A673 (cell line): Measurements from ENCODE around the gene TRIM15. TPM values are rescaled to one million over a fixed set of nuclear protein-coding genes. Genes with fewer than 3 reads are reported as not detected.

Source experiments
- BruUV-seq: library from RNA; stranded (reverse); fragments of 400-500 nt; replicated peaks from 2 replicates; lab custom pipeline; 2021; lab: Mats Ljungman, UMichigan
- CTCF ChIA-PET: fragments of 300-600 bp; sonication (Branson Sonifier 250); formaldehyde crosslinking; loops from one replicate; lab custom pipeline; 2022; ENCODE audit warnings: antibody characterized with exemption; lab: Charles Lee
- POLR2A ChIA-PET: fragments of 300-600 bp; sonication (Branson Sonifier 250); formaldehyde crosslinking; loops from one replicate; lab custom pipeline; 2022; ENCODE audit warnings: antibody characterized with exemption; ENCODE audit not compliant: low non-redundant PET; lab: Charles Lee
- DNase-seq: peaks from one replicate; pipeline ENCODE4 v3.0.0-alpha.2; 2015; ENCODE audit warnings: low spot score
- H3K27ac ChIP-seq: fragments of 200-600 bp; sonication (generic); 2 replicates; pipeline ENCODE4 v1.5.1; 2016; ENCODE audit warnings: mixed run types, low read depth, mild to moderate bottlenecking, mixed read lengths, antibody characterized with exemption, low read length; ENCODE audit not compliant: poor library complexity, severe bottlenecking
- H3K27me3 ChIP-seq: fragments of 200-600 bp; sonication (generic); replicated peaks from 2 replicates; pipeline ENCODE4 v1.6.1; 2017; ENCODE audit warnings: mixed run types, low read depth, mild to moderate bottlenecking, mixed read lengths, antibody characterized with exemption, low read length; ENCODE audit not compliant: insufficient read depth, poor library complexity
- H3K36me3 ChIP-seq: fragments of 200-600 bp; sonication (generic); 2 replicates; pipeline ENCODE4 v1.6.1; 2016; ENCODE audit warnings: mixed run types, mild to moderate bottlenecking, mixed read lengths, antibody characterized with exemption, low read length; ENCODE audit not compliant: insufficient read depth, poor library complexity, severe bottlenecking
- H3K4me1 ChIP-seq: fragments of 200-600 bp; sonication (generic); 2 replicates; pipeline ENCODE4 v1.6.1; 2017; ENCODE audit warnings: mixed run types, mild to moderate bottlenecking, mixed read lengths, antibody characterized with exemption, low read length; ENCODE audit not compliant: insufficient read depth, poor library complexity, severe bottlenecking
- H3K4me3 ChIP-seq: fragments of 200-600 bp; sonication (generic); 2 replicates; pipeline ENCODE4 v1.5.1; 2016; ENCODE audit warnings: low read depth, mixed run types, mild to moderate bottlenecking, mixed read lengths, low read length; ENCODE audit not compliant: poor library complexity, severe bottlenecking
- H3K9me3 ChIP-seq: fragments of 200-600 bp; sonication (generic); 2 replicates; pipeline ENCODE4 v1.6.1; 2016; ENCODE audit warnings: mixed run types, low read depth, mild to moderate bottlenecking, mixed read lengths, antibody characterized with exemption, low read length; ENCODE audit not compliant: poor library complexity, severe bottlenecking
- CTCF ChIP-seq: fragments of 300-800, 200-600 bp; sonication (generic); conservative IDR thresholded peaks from 2 replicates; pipeline ENCODE4 v1.5.1; 2017; ENCODE audit warnings: low read depth, mild to moderate bottlenecking, antibody characterized with exemption, low read length, moderate library complexity, mixed read lengths
- EZH2 ChIP-seq: fragments of 200-600 bp; sonication (generic); IDR thresholded peaks from 2 replicates; pipeline ENCODE4 v1.6.1; 2017; ENCODE audit warnings: borderline replicate concordance, low read depth, mild to moderate bottlenecking, mixed read lengths, antibody characterized with exemption, low read length; ENCODE audit not compliant: poor library complexity, severe bottlenecking
- intact Hi-C: fragments of 100-400 bp; cut with micrococcal nuclease; formaldehyde crosslinking; loops from one replicate; pipeline ENCODE4 v1.10.0; 2022; ENCODE audit not compliant: unreplicated experiment
- total RNA-seq: library from RNA; stranded (reverse); gene quantifications from 2 replicates; pipeline ENCODE4 v1.2.3, GENCODE V29; 2021

The TRIM15 gene
- total RNA-seq, 1 experiment from 2014 or later = not detected

DNA sequence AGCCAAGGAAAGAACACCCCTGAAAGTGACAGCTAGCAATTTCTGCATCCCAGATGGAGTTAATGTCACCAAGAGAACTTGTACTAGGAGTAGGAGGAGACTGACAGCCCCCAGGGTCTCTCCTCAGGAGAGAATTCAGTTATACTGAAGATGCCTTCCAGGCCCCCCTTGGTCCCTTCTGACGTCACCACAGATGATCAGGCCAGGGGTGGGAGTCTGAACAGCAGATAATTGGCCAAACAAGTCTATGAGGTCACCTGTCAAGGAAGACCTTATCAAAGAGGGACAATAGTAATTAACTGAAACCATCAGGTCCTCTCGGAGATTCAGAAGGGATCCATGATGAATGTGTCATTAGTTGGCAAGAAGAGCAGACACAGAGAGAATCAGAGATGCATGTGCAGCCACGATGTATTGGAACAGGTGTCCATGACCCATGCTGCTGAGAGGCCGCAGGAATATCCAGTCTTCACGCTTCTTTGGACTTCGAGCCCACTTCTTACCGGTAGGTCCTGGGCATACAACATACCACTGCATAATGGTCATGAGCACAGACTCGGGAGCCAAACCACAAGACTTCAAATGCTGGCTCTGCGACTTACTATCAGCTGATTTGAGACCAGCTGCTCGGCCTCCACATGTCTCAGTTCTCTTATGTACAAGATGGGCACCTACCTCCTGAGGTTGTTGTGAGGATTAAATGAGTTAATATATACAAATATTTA lies 12.5 kb upstream of the TRIM15 start:
- no TSS peak for BruUV-seq
- peaks cover 11% of the 10 kb centered on the region for H3K4me1 ChIP-seq
- intact Hi-C loops = no loop called here
- ChIA-PET CTCF (interaction anchor here (0.6 kb wide), 1 partner anchor 18 kb away, joined by 3 read pairs; no protein-coding TSS in a partner anchor), POLR2A (no interaction called here)
- no peaks in the 10 kb centered on the region for H3K9me3 ChIP-seq
- no peak for TF ChIP-seq EZH2
- TF ChIP-seq CTCF = no peak
- no peaks in the 10 kb centered on the region for H3K27me3 ChIP-seq
- H3K27ac ChIP-seq = no peak overlapping the region
- no peaks in the 10 kb centered on the region for H3K36me3 ChIP-seq
- H3K4me3 ChIP-seq = no peak overlapping the region
- no peak for DNase-seq

GRCh38 chr6:30151580-30151979 lies 11.8 kb upstream of the TRIM15 start:
- no peak for DNase-seq
- Histone ChIP-seq H3K27ac (no peak overlapping the region), H3K4me3 (no peak overlapping the region), H3K36me3 (no peaks in the 10 kb centered on the region), H3K4me1 (peaks cover 16% of the 10 kb centered on the region), H3K27me3 (no peaks in the 10 kb centered on the region), H3K9me3 (no peaks in the 10 kb centered on the region)
- TF ChIP-seq CTCF = no peak
- no peak for TF ChIP-seq EZH2
- POLR2A ChIA-PET = no interaction called here
- CTCF ChIA-PET = interaction anchor here (0.6 kb wide), 1 partner anchor 19 kb away, joined by 3 read pairs; no protein-coding TSS in a partner anchor
- BruUV-seq = no TSS peak
- intact Hi-C loops = no loop called here

- Histone ChIP-seq H3K27ac (no peak overlapping the region), H3K4me1 (peaks cover 16% of the 10 kb centered on the region), H3K36me3 (no peaks in the 10 kb centered on the region), H3K27me3 (no peaks in the 10 kb centered on the region), H3K4me3 (no peak overlapping the region), H3K9me3 (no peaks in the 10 kb centered on the region)
- no TSS peak for BruUV-seq
- intact Hi-C loops = no loop called here
- ChIA-PET POLR2A (no interaction called here), CTCF (no interaction called here)
- no peak for DNase-seq
- TF ChIP-seq EZH2 = no peak
- TF ChIP-seq CTCF = no peak
These were observed 11.2 kb upstream of the TRIM15 start for GRCh38 chr6:30152016-30152673.
